Endothelial cell of umbilical vein (primary cell): ENCODE results near the gene GUCA2A. TPM values are rescaled to one million over a fixed set of nuclear protein-coding genes. Genes with fewer than 3 reads are reported as not detected.
A peak's percentile ranks its signal among the peaks of the same experiment; 100 is the strongest.

ENCODE experiments used
- BruUV-seq: library from RNA; stranded (reverse); fragments of 400-500 nt; replicated peaks from 2 replicates; lab custom pipeline; 2021; lab: Mats Ljungman, UMichigan
- CTCF ChIA-PET: fragments of 300-600, 350-600 bp; sonication (Branson Sonifier 250); formaldehyde crosslinking; loops from one replicate; lab custom pipeline; 2021; ENCODE audit warnings: antibody characterized with exemption, inconsistent platforms; lab: Charles Lee
- POLR2A ChIA-PET: fragments of 300-600, 350-600 bp; sonication (Branson Sonifier 250); formaldehyde crosslinking; loops from one replicate; lab custom pipeline; 2021; ENCODE audit warnings: antibody characterized with exemption, inconsistent platforms; lab: Charles Lee
- DNase-seq: peaks from one replicate; pipeline ENCODE4 v3.0.0-alpha.2; 2011; ENCODE audit warnings: low read depth, low spot score
- FAIRE-seq: peaks from 2 replicates; lab custom pipeline; 2011; peaks lifted over from hg19 to GRCh38; lab: Jason Lieb, UNC
- H2AFZ ChIP-seq: 2 replicates; pipeline ENCODE4 v1.6.0; 2012; ENCODE audit warnings: low read depth, low read length, control low read depth, inconsistent platforms
- H3K27ac ChIP-seq: 2 replicates; pipeline ENCODE4 v1.5.1; 2011; ENCODE audit warnings: low read depth, mild to moderate bottlenecking, control low read depth, low read length, moderate library complexity; ENCODE audit not compliant: insufficient read depth
- H3K27me3 ChIP-seq, 2 experiments: 2 replicates each; pipeline versions ENCODE4 v1.6.0 to v1.6.1; 2011; ENCODE audit warnings: low read length in 2 of 2, mixed read lengths in 1 of 2; ENCODE audit not compliant: control insufficient read depth in 2 of 2, insufficient read depth in 2 of 2
- H3K36me3 ChIP-seq, 2 experiments: 2 replicates in 1 of 2; 3 replicates in 1 of 2; pipeline ENCODE4 v1.5.1; 2011; ENCODE audit warnings: low read length in 2 of 2, mild to moderate bottlenecking in 1 of 2, moderate library complexity in 1 of 2; ENCODE audit not compliant: control insufficient read depth in 2 of 2, insufficient read depth in 2 of 2; ENCODE audit errors: extremely low read depth in 1 of 2
- H3K4me1 ChIP-seq: 3 replicates; pipeline ENCODE4 v1.5.1; 2011; ENCODE audit warnings: mild to moderate bottlenecking, low read length; ENCODE audit not compliant: control insufficient read depth, insufficient read depth; ENCODE audit errors: extremely low read depth
- H3K4me2 ChIP-seq: 2 replicates; pipeline ENCODE4 v1.6.1; 2011; ENCODE audit warnings: low read length, control low read depth, mixed read lengths; ENCODE audit not compliant: insufficient read depth
- H3K4me3 ChIP-seq, 3 experiments: fragments of 200-600 bp in 1 of 3; sonication (generic), shearing (Covaris generic) in 1 of 3; replicated peaks in 1 of 3; 2 replicates each; pipeline ENCODE4 v1.5.1; 2011 to 2016; ENCODE audit warnings: control low read depth in 3 of 3, low read length in 3 of 3, mild to moderate bottlenecking in 2 of 3, inconsistent platforms in 1 of 3, low read depth in 1 of 3, moderate library complexity in 1 of 3; ENCODE audit not compliant: insufficient read depth in 1 of 3
- H3K79me2 ChIP-seq: 2 replicates; pipeline ENCODE4 v1.6.0; 2012; ENCODE audit warnings: low read length, inconsistent platforms; ENCODE audit not compliant: control insufficient read depth, insufficient read depth
- H3K9ac ChIP-seq: replicated peaks from 2 replicates; pipeline ENCODE3; 2011; ENCODE audit warnings: low read length, control low read depth; ENCODE audit not compliant: insufficient read depth; ENCODE audit errors: extremely low read depth
- H3K9me1 ChIP-seq: replicated peaks from 3 replicates; pipeline ENCODE4 v1.6.0; 2011; ENCODE audit warnings: mild to moderate bottlenecking, low read length; ENCODE audit not compliant: control insufficient read depth, insufficient read depth; ENCODE audit errors: extremely low read depth
- H3K9me3 ChIP-seq: replicated peaks from 2 replicates; pipeline ENCODE4 v1.5.1; 2012; ENCODE audit warnings: low read length, inconsistent platforms; ENCODE audit not compliant: control insufficient read depth, insufficient read depth
- H4K20me1 ChIP-seq: replicated peaks from 2 replicates; pipeline ENCODE3; 2011; ENCODE audit warnings: mild to moderate bottlenecking, low read length; ENCODE audit not compliant: control insufficient read depth, insufficient read depth; ENCODE audit errors: extremely low read depth
- CTCF ChIP-seq, 2 donors: IDR thresholded peaks; 1 replicate in 1 of 2; 2 replicates in 1 of 2; pipeline ENCODE4 v1.5.1; 2011; ENCODE audit warnings: low read length in 2 of 2, mild to moderate bottlenecking in 2 of 2, moderate library complexity in 2 of 2, control low read depth in 1 of 2, inconsistent platforms in 1 of 2, low read depth in 1 of 2; ENCODE audit not compliant: insufficient read depth in 1 of 2; ENCODE audit errors: extremely low read depth in 1 of 2
- EZH2 ChIP-seq: IDR thresholded peaks from 2 replicates; pipeline ENCODE4 v1.6.1; 2012; ENCODE audit warnings: borderline replicate concordance, low read depth, mild to moderate bottlenecking, moderate library complexity, low read length, inconsistent platforms; ENCODE audit not compliant: severe bottlenecking
- FOS ChIP-seq: IDR thresholded peaks from 2 replicates; pipeline ENCODE4 v1.6.1; 2011; ENCODE audit warnings: mild to moderate bottlenecking, low read length, moderate library complexity, borderline replicate concordance; ENCODE audit not compliant: insufficient read depth
- GATA2 ChIP-seq: IDR thresholded peaks from 2 replicates; pipeline ENCODE4 v1.7.0; 2011; ENCODE audit warnings: low read depth, mild to moderate bottlenecking, moderate library complexity, mixed read lengths, low read length; ENCODE audit not compliant: insufficient read length, insufficient read depth
- JUN ChIP-seq: IDR thresholded peaks from 2 replicates; pipeline ENCODE4 v1.6.1; 2011; ENCODE audit warnings: borderline replicate concordance, low read depth; ENCODE audit not compliant: insufficient read length, insufficient read depth
- MAX ChIP-seq: IDR thresholded peaks from 2 replicates; pipeline ENCODE4 v1.6.1; 2011; ENCODE audit not compliant: insufficient read depth, insufficient read length
- MYC ChIP-seq: IDR thresholded peaks from one replicate; pipeline ENCODE4 v1.6.1; 2011; ENCODE audit warnings: mild to moderate bottlenecking, low read depth, low read length
- POLR2A ChIP-seq: IDR thresholded peaks from 2 replicates; pipeline ENCODE4 v1.6.1; 2012; ENCODE audit warnings: low read depth, mild to moderate bottlenecking, control low read depth, low read length
- POLR2AphosphoS5 ChIP-seq: IDR thresholded peaks from 2 replicates; pipeline ENCODE4 v1.6.1; 2012; ENCODE audit warnings: low read depth, mild to moderate bottlenecking, control low read depth, low read length, moderate library complexity; ENCODE audit not compliant: insufficient read depth
- dilution Hi-C: fragments of 300-500 bp; cut with MboI; formaldehyde crosslinking; loops from one replicate; pipeline ENCODE4 v1.15.0; 2019; ENCODE audit warnings: low sequenced_read_pairs; ENCODE audit not compliant: extremely low pct_ligation_motif_present
- intact Hi-C: fragments of 100-400 bp; cut with micrococcal nuclease; formaldehyde crosslinking; loops from one replicate; pipeline ENCODE4 v1.10.0; 2022
- polyA plus RNA-seq, 4 experiments: library from polyadenylated mRNA; depleted of rRNA in 3 of 4; stranded (reverse) in 3 of 4; unstranded in 1 of 4; fragments of >200 nt; gene quantifications; 2 replicates each; pipeline versions ENCODE4 v1.2.1 to v1.2.3, GENCODE V29; 2011 to 2012; ENCODE audit warnings: missing spikeins in 1 of 4
- total RNA-seq: library from RNA; stranded (reverse); gene quantifications from 2 replicates; pipeline ENCODE4 v1.2.3, GENCODE V29; 2021

GUCA2A gene
- total and polyA plus RNA-seq, 2 donors (not counting 3 experiments of a cell fraction or from before 2014, with no cell fraction given): not detected

- Histone ChIP-seq H3K27ac (peak overlapping the region; percentile 15), H2AFZ (no peak overlapping the region)
- BruUV-seq: no TSS peak
These were observed 46.7 kb upstream of the GUCA2A start for GRCh38 chr1:42211224-42211623.

More at GRCh38 chr1:42211224-42211623, 46.7 kb upstream of the GUCA2A start:
- intact Hi-C loops: loop anchor here (10.0 kb wide), 1 partner anchor 124 kb away; the partner anchor contains the start of gene FOXJ3
- Histone ChIP-seq H3K4me2 (peak overlapping the region; percentile 52), H3K9me1 (no peaks in the 10 kb centered on the region), H3K9ac (no peak overlapping the region), H4K20me1 (peaks cover 2% of the 10 kb centered on the region), H3K27me3 (no peaks in the 10 kb centered on the region), H3K4me1 (peaks cover 44% of the 10 kb centered on the region), H3K36me3 (no peaks in the 10 kb centered on the region), H3K4me3 (no peak overlapping the region), H3K9me3 (no peaks in the 10 kb centered on the region), H3K79me2 (peaks cover 46% of the 10 kb centered on the region)
- TF ChIP-seq MYC: no peak
- TF ChIP-seq GATA2: peak; percentile 59
- no peak for TF ChIP-seq EZH2
- TF ChIP-seq MAX: no peak
- TF ChIP-seq POLR2AphosphoS5: peak; percentile 68
- peak; percentile 90 for TF ChIP-seq FOS
- TF ChIP-seq JUN: peak; percentile 49
- TF ChIP-seq CTCF (IDR thresholded peaks at IDR 0.05; ENCODE audit: extremely low read depth in 1 of 2, insufficient read depth in 1 of 2, low read depth in 1 of 2, low read length in 2 of 2): no peak
- no peak for TF ChIP-seq POLR2A
- CTCF ChIA-PET: interaction anchor here (0.9 to 1.6 kb wide), 3 partner anchors 11 to 38 kb away, joined by 4 to 6 read pairs (median 6); no protein-coding TSS in a partner anchor
- DNase-seq (peak; percentile 42), FAIRE-seq (peak; percentile 89)
- dilution Hi-C loops: no loop called here
- POLR2A ChIA-PET: no interaction called here
